ENCODE data around the gene CLPTM1.
"Not testable (repeated sequence)": the region's sequence is repeated elsewhere in the genome, so short reads cannot be mapped to it uniquely, and the experiment has no call there.

The CLPTM1 gene

GRCh38 chr19:44912854-44913253, 42.3 kb upstream of the CLPTM1 start:
- H3K27me3 ChIP-seq (ENCODE audit: control insufficient read depth in 1 of 2, insufficient read depth in 1 of 2, low read length in 2 of 2) = no peaks in the 10 kb centered on the region
- H3K4me3 ChIP-seq (ENCODE audit: insufficient read depth in 1 of 2, low read depth in 1 of 2, low read length in 2 of 2) = no peak overlapping the region
- H3K9me3 ChIP-seq (ENCODE audit: control insufficient read depth, low read length) = no peaks in the 10 kb centered on the region
- H3K4me2 ChIP-seq (ENCODE audit: low read length, poor library complexity, severe bottlenecking) = no peak overlapping the region
- peaks cover 17% of the 10 kb centered on the region for H3K4me1 ChIP-seq (ENCODE audit: control insufficient read depth, insufficient read depth, low read depth, low read length)
- DNase-seq = no peak
- H2AK5ac ChIP-seq (ENCODE audit: low read length, severe bottlenecking) = no peak overlapping the region
- no peak overlapping the region for H2BK5ac ChIP-seq (ENCODE audit: low read depth, low read length, poor library complexity, severe bottlenecking)
- H2BK12ac ChIP-seq (ENCODE audit: low read length in 2 of 2) = peak overlapping the region; percentile 33 to 67
- H3K9ac ChIP-seq (ENCODE audit: low read length) = no peak overlapping the region
- H3K27ac ChIP-seq (ENCODE audit: low read length, poor library complexity, severe bottlenecking) = no peak overlapping the region
- no peak overlapping the region for H3K23ac ChIP-seq (ENCODE audit: low read length in 2 of 2)
- no peaks in the 10 kb centered on the region for H3K79me1 ChIP-seq (replicated peaks; ENCODE audit: low read length, poor library complexity, severe bottlenecking)
- H2BK15ac ChIP-seq (ENCODE audit: low read depth, poor library complexity, severe bottlenecking) = peak overlapping the region; percentile 48
- no peak overlapping the region for H3K14ac ChIP-seq (ENCODE audit: low read length in 2 of 2)
- WGBS = 77% methylated on average over 6 of the region's 6 CpGs
- H3K4ac ChIP-seq (ENCODE audit: low read depth in 1 of 2, low read length in 2 of 2) = peak overlapping the region in 1 of 2 experiments; percentile 85
- peak overlapping the region; percentile 91 for H4K91ac ChIP-seq (ENCODE audit: low read length)
- peak overlapping the region in 1 of 2 experiments; percentile 18 for H3K18ac ChIP-seq (ENCODE audit: low read depth in 1 of 2, low read length in 2 of 2)
- no peak overlapping the region for H4K8ac ChIP-seq (ENCODE audit: low read length)
- H2AFZ ChIP-seq (ENCODE audit: low read depth, low read length) = no peak overlapping the region
- no peak overlapping the region for H2BK120ac ChIP-seq (ENCODE audit: low read depth, low read length)
- H3K36me3 ChIP-seq (ENCODE audit: control insufficient read depth in 1 of 2, insufficient read depth in 2 of 2, low read depth in 1 of 2, low read length in 2 of 2) = peaks cover 0 to 11% of the 10 kb centered on the region in 2 experiments

- peak overlapping the region in 1 of 2 experiments; percentile 9 for H3K14ac ChIP-seq (ENCODE audit: low read length in 2 of 2)
- not testable (repeated sequence) for H3K4me2 ChIP-seq (ENCODE audit: low read length, poor library complexity, severe bottlenecking); H3K36me3 ChIP-seq (ENCODE audit: control insufficient read depth in 1 of 2, insufficient read depth in 2 of 2, low read depth in 1 of 2, low read length in 2 of 2); H3K79me1 ChIP-seq (replicated peaks; ENCODE audit: low read length, poor library complexity, severe bottlenecking); H2BK120ac ChIP-seq (ENCODE audit: low read depth, low read length); H3K9ac ChIP-seq (ENCODE audit: low read length); H2AK5ac ChIP-seq (ENCODE audit: low read length, severe bottlenecking); H2BK5ac ChIP-seq (ENCODE audit: low read depth, low read length, poor library complexity, severe bottlenecking); H3K9me3 ChIP-seq (ENCODE audit: control insufficient read depth, low read length); DNase-seq; H3K27me3 ChIP-seq (ENCODE audit: control insufficient read depth in 1 of 2, insufficient read depth in 1 of 2, low read length in 2 of 2); H3K23ac ChIP-seq (ENCODE audit: low read length in 2 of 2); H2AFZ ChIP-seq (ENCODE audit: low read depth, low read length); H3K27ac ChIP-seq (ENCODE audit: low read length, poor library complexity, severe bottlenecking); H2BK15ac ChIP-seq (ENCODE audit: low read depth, poor library complexity, severe bottlenecking)
- H4K8ac ChIP-seq (ENCODE audit: low read length) = peak overlapping the region; percentile 30
- H4K91ac ChIP-seq (ENCODE audit: low read length) = peak overlapping the region; percentile 53
- peaks cover 17% of the 10 kb centered on the region for H3K4me1 ChIP-seq (ENCODE audit: control insufficient read depth, insufficient read depth, low read depth, low read length)
- WGBS = 69% methylated on average over 20 of the region's 23 CpGs
- H3K18ac ChIP-seq (ENCODE audit: low read depth in 1 of 2, low read length in 2 of 2) = peak overlapping the region; percentile 71 to 91
- peak overlapping the region; percentile 7 to 33 for H2BK12ac ChIP-seq (ENCODE audit: low read length in 2 of 2)
- H3K4ac ChIP-seq (ENCODE audit: low read depth in 1 of 2, low read length in 2 of 2) = peak overlapping the region; percentile 6 to 80
- peak overlapping the region in 1 of 2 experiments; percentile 72 for H3K4me3 ChIP-seq (ENCODE audit: insufficient read depth in 1 of 2, low read depth in 1 of 2, low read length in 2 of 2)
Measured at GRCh38 chr19:44913512-44914432, 41.4 kb upstream of the CLPTM1 start.

- not testable (repeated sequence) for H2BK15ac ChIP-seq (ENCODE audit: low read depth, poor library complexity, severe bottlenecking); H3K27ac ChIP-seq (ENCODE audit: low read length, poor library complexity, severe bottlenecking); H3K79me1 ChIP-seq (replicated peaks; ENCODE audit: low read length, poor library complexity, severe bottlenecking); H2BK5ac ChIP-seq (ENCODE audit: low read depth, low read length, poor library complexity, severe bottlenecking); H3K27me3 ChIP-seq (ENCODE audit: control insufficient read depth in 1 of 2, insufficient read depth in 1 of 2, low read length in 2 of 2); H2BK120ac ChIP-seq (ENCODE audit: low read depth, low read length); H3K9me3 ChIP-seq (ENCODE audit: control insufficient read depth, low read length); H2AK5ac ChIP-seq (ENCODE audit: low read length, severe bottlenecking); H3K36me3 ChIP-seq (ENCODE audit: control insufficient read depth in 1 of 2, insufficient read depth in 2 of 2, low read depth in 1 of 2, low read length in 2 of 2)
- Histone ChIP-seq H3K23ac (ENCODE audit: low read length in 2 of 2) (peak within 1 kb of the TSS in 1 of 2 experiments; percentile 50), H3K4ac (ENCODE audit: low read depth in 1 of 2, low read length in 2 of 2) (peak within 1 kb of the TSS; percentile 49 to 80), H4K91ac (ENCODE audit: low read length) (peak within 1 kb of the TSS; percentile 53), H2BK12ac (ENCODE audit: low read length in 2 of 2) (peak within 1 kb of the TSS; percentile 33 to 83), H3K4me2 (ENCODE audit: low read length, poor library complexity, severe bottlenecking) (peak within 1 kb of the TSS; percentile 64), H3K4me3 (ENCODE audit: insufficient read depth in 1 of 2, low read depth in 1 of 2, low read length in 2 of 2) (peak within 1 kb of the TSS; percentile 34 to 72), H3K18ac (ENCODE audit: low read depth in 1 of 2, low read length in 2 of 2) (peak within 1 kb of the TSS; percentile 71 to 91), H3K4me1 (ENCODE audit: control insufficient read depth, insufficient read depth, low read depth, low read length) (peaks cover 17% of the 10 kb centered on the region), H4K8ac (ENCODE audit: low read length) (peak within 1 kb of the TSS; percentile 36), H3K14ac (ENCODE audit: low read length in 2 of 2) (peak within 1 kb of the TSS in 1 of 2 experiments; percentile 92), H3K9ac (ENCODE audit: low read length) (peak within 1 kb of the TSS; percentile 89), H2AFZ (ENCODE audit: low read depth, low read length) (peak within 1 kb of the TSS; percentile 43)
- WGBS = 4% methylated on average over 15 of the region's 28 CpGs
- DNase-seq = peak; percentile 92
Measured at GRCh38 chr19:44914433-44915206, 40.6 kb upstream of the CLPTM1 start, which contains the start of gene APOC1. TSS of gene APOC1 (plus strand) at chr19:44914608. CDS start at chr19:44914892, 284 bp downstream.

Measured in mesenchymal stem cell (in vitro differentiated cells and primary cell).